Esophagus muscularis mucosa (tissue), 3 donors: ENCODE data around the gene ITPR2.

Source experiments
- POLR2A ChIP-seq: fragments of 450-650 bp; IDR thresholded peaks from one replicate; pipeline ENCODE4 v1.6.1; 2017; ENCODE audit warnings: antibody characterized with exemption, moderate library complexity, mild to moderate bottlenecking, low read depth
- POLR2AphosphoS5 ChIP-seq, 2 donors: sonication (generic); formaldehyde crosslinking; IDR thresholded peaks; one replicate each; pipeline ENCODE4 v1.6.1; 2017; ENCODE audit warnings: antibody characterized with exemption in 2 of 2
- TF ChIP-seq, protein P1 (sequence below), 3 experiments: fragments of 200-600 bp in 2 of 3; fragments of 450-650 bp in 1 of 3; sonication (generic) in 2 of 3; IDR thresholded peaks; one replicate each; pipeline ENCODE4 v1.5.1; 2017 to 2019; ENCODE audit warnings: antibody characterized with exemption in 3 of 3, mild to moderate bottlenecking in 2 of 3, moderate library complexity in 1 of 3

GRCh38 chr12:26628234-26628633 lies 204.8 kb downstream of the ITPR2 start:
- TF ChIP-seq, protein P1, sequence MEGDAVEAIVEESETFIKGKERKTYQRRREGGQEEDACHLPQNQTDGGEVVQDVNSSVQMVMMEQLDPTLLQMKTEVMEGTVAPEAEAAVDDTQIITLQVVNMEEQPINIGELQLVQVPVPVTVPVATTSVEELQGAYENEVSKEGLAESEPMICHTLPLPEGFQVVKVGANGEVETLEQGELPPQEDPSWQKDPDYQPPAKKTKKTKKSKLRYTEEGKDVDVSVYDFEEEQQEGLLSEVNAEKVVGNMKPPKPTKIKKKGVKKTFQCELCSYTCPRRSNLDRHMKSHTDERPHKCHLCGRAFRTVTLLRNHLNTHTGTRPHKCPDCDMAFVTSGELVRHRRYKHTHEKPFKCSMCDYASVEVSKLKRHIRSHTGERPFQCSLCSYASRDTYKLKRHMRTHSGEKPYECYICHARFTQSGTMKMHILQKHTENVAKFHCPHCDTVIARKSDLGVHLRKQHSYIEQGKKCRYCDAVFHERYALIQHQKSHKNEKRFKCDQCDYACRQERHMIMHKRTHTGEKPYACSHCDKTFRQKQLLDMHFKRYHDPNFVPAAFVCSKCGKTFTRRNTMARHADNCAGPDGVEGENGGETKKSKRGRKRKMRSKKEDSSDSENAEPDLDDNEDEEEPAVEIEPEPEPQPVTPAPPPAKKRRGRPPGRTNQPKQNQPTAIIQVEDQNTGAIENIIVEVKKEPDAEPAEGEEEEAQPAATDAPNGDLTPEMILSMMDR (IDR thresholded peaks at IDR 0.05) = no peak
- TF ChIP-seq POLR2AphosphoS5 (IDR thresholded peaks at IDR 0.05) (no peak), POLR2A (no peak)
